SK-N-SH (cell line): ENCODE measurements around the gene GBX2. TPM values are rescaled to one million over a fixed set of nuclear protein-coding genes. Genes with fewer than 3 reads are reported as not detected.

Source experiments
- CTCF ChIA-PET: fragments of 300-600, 350-600 bp; formaldehyde crosslinking; extraction: SDS; loops from one replicate; lab custom pipeline; 2021; lab: Yijun Ruan, JAX
- POLR2A ChIA-PET: fragments of 350-600 bp; sonication (Branson Sonifier 250); formaldehyde crosslinking; extraction: SDS; loops from one replicate; lab custom pipeline; 2020; ENCODE audit warnings: antibody characterized with exemption, inconsistent platforms; lab: Yijun Ruan, JAX
- DNase-seq: peaks from one replicate; pipeline ENCODE4 v3.0.0; 2012
- H2AFZ ChIP-seq: fragments of 200-600 bp; sonication (generic); 2 replicates; pipeline ENCODE4 v1.8.1; 2016; ENCODE audit warnings: antibody characterized with exemption, mild to moderate bottlenecking, low read depth
- H3F3A ChIP-seq: fragments of 200-600 bp; sonication (generic); replicated peaks from 2 replicates; pipeline ENCODE3; 2016; ENCODE audit warnings: antibody characterized with exemption, mild to moderate bottlenecking; ENCODE audit not compliant: insufficient read depth
- H3K27ac ChIP-seq, 2 experiments: fragments of 200-500 bp in 1 of 2; fragments of 200-600 bp in 1 of 2; sonication (Bioruptor generic) in 1 of 2; sonication (generic), shearing (Covaris generic) in 1 of 2; 2 replicates each; pipeline versions ENCODE4 v1.5.1 to v1.6.1; 2014 to 2016; ENCODE audit warnings: low read depth in 2 of 2, inconsistent platforms in 1 of 2, low read length in 1 of 2, mild to moderate bottlenecking in 1 of 2, mixed read lengths in 1 of 2
- H3K27me3 ChIP-seq: fragments of 200-600 bp; sonication (generic), shearing (Covaris generic); 2 replicates; pipeline ENCODE4 v1.6.1; 2016; ENCODE audit warnings: mixed run types; ENCODE audit not compliant: insufficient read depth
- H3K36me3 ChIP-seq, 2 experiments: fragments of 200-500 bp in 1 of 2; fragments of 200-600 bp in 1 of 2; sonication (Bioruptor generic) in 1 of 2; sonication (generic) in 1 of 2; replicated peaks in 1 of 2; 2 replicates each; pipeline versions ENCODE3 to v1.5.1; 2014 to 2016; ENCODE audit warnings: low read length in 1 of 2, mild to moderate bottlenecking in 1 of 2; ENCODE audit not compliant: insufficient read depth in 2 of 2, control insufficient read depth in 1 of 2
- H3K4me1 ChIP-seq, 2 experiments: fragments of 200-500 bp in 1 of 2; fragments of 200-600 bp in 1 of 2; sonication (Bioruptor generic) in 1 of 2; sonication (generic), shearing (Covaris generic) in 1 of 2; 2 replicates each; pipeline versions ENCODE4 v1.5.1 to v1.6.1; 2014 to 2016; ENCODE audit warnings: low read depth in 1 of 2, low read length in 1 of 2, mixed run types in 1 of 2; ENCODE audit not compliant: insufficient read depth in 2 of 2, control insufficient read depth in 1 of 2
- H3K4me2 ChIP-seq: fragments of 200-600 bp; sonication (generic), shearing (Covaris generic); 2 replicates; pipeline ENCODE4 v1.6.1; 2017; ENCODE audit warnings: mixed run types
- H3K4me3 ChIP-seq, 2 experiments: fragments of 200-500 bp in 1 of 2; fragments of 200-600 bp in 1 of 2; sonication (Bioruptor generic) in 1 of 2; sonication (generic), shearing (Covaris generic) in 1 of 2; 2 replicates each; pipeline versions ENCODE4 v1.5.1 to v1.8.1; 2014 to 2016; ENCODE audit warnings: low read depth in 2 of 2, inconsistent platforms in 1 of 2, low read length in 1 of 2, mild to moderate bottlenecking in 1 of 2, mixed read lengths in 1 of 2, moderate library complexity in 1 of 2
- H3K79me2 ChIP-seq: fragments of 200-600 bp; sonication (generic); 2 replicates; pipeline ENCODE4 v1.8.1; 2017; ENCODE audit warnings: mild to moderate bottlenecking; ENCODE audit not compliant: insufficient read depth
- H3K9ac ChIP-seq: fragments of 200-600 bp; sonication (generic); 2 replicates; pipeline ENCODE4 v1.6.1; 2017; ENCODE audit warnings: mixed run types
- H3K9me2 ChIP-seq: fragments of 200-600 bp; sonication (generic); 2 replicates; pipeline ENCODE4 v1.6.1; 2017; ENCODE audit warnings: mixed run types
- H3K9me3 ChIP-seq: fragments of 200-600 bp; sonication (generic); 2 replicates; pipeline ENCODE4 v1.6.1; 2017; ENCODE audit warnings: mixed run types, mild to moderate bottlenecking, moderate library complexity
- H4K20me1 ChIP-seq: fragments of 200-600 bp; sonication (generic); 2 replicates; pipeline ENCODE4 v1.6.1; 2017; ENCODE audit warnings: mild to moderate bottlenecking, mixed run types; ENCODE audit not compliant: insufficient read depth
- CHD2 ChIP-seq: fragments of 150-350 bp; IDR thresholded peaks from 2 replicates; pipeline ENCODE4 v1.6.1; 2018; ENCODE audit warnings: low read length; ENCODE audit not compliant: partially characterized antibody
- CTCF ChIP-seq: fragments of 200-600 bp; sonication (generic); IDR thresholded peaks from 2 replicates; pipeline ENCODE4 v1.6.1; 2017; ENCODE audit warnings: antibody characterized with exemption, mild to moderate bottlenecking, moderate library complexity
- ELF1 ChIP-seq: IDR thresholded peaks from 2 replicates; pipeline ENCODE4 v1.4.0; 2012
- EP300 ChIP-seq, 2 experiments: IDR thresholded peaks; 2 replicates each; pipeline versions ENCODE4 v1.4.0 to v1.6.1; 2012; ENCODE audit warnings: borderline replicate concordance in 1 of 2, low read depth in 1 of 2, low read length in 1 of 2
- EZH2phosphoT487 ChIP-seq: fragments of 200-600 bp; sonication (generic); IDR thresholded peaks from 2 replicates; pipeline ENCODE4 v1.6.1; 2017; ENCODE audit warnings: low read depth, mixed run types, mild to moderate bottlenecking, antibody characterized with exemption, moderate library complexity, borderline replicate concordance
- FOSL2 ChIP-seq: IDR thresholded peaks from 2 replicates; pipeline ENCODE4 v1.4.0; 2012; ENCODE audit warnings: low read depth, mild to moderate bottlenecking, moderate library complexity, borderline replicate concordance
- FOXJ3 ChIP-seq: sonication (generic); formaldehyde crosslinking; IDR thresholded peaks from 2 replicates; pipeline ENCODE4 v1.5.1; 2020; ENCODE audit warnings: mild to moderate bottlenecking, missing genetic modification reagents
- FOXM1 ChIP-seq: IDR thresholded peaks from 2 replicates; pipeline ENCODE4 v1.4.0; 2012; ENCODE audit warnings: low read depth, mild to moderate bottlenecking
- GATA2 ChIP-seq: sonication (generic); formaldehyde crosslinking; IDR thresholded peaks from 2 replicates; pipeline ENCODE4 v1.5.0; 2020; ENCODE audit warnings: mild to moderate bottlenecking, missing genetic modification reagents
- JUND ChIP-seq: IDR thresholded peaks from 2 replicates; pipeline ENCODE4 v1.4.0; 2012
- MEF2A ChIP-seq: IDR thresholded peaks from 2 replicates; pipeline ENCODE4 v1.4.0; 2012; ENCODE audit warnings: low read depth, borderline replicate concordance
- MXI1 ChIP-seq: IDR thresholded peaks from 2 replicates; pipeline ENCODE4 v1.6.1; 2012; ENCODE audit warnings: mild to moderate bottlenecking, low read depth, low read length, improper control_type of control experiment
- NFIC ChIP-seq: IDR thresholded peaks from 2 replicates; pipeline ENCODE4 v1.4.0; 2012; ENCODE audit warnings: borderline replicate concordance
- NRF1 ChIP-seq: IDR thresholded peaks from 2 replicates; pipeline ENCODE4 v1.6.1; 2012; ENCODE audit warnings: low read depth, mild to moderate bottlenecking, low read length
- RAD21 ChIP-seq: IDR thresholded peaks from 2 replicates; pipeline ENCODE4 v1.6.1; 2012; ENCODE audit warnings: mild to moderate bottlenecking, low read length
- RFX5 ChIP-seq: IDR thresholded peaks from 2 replicates; pipeline ENCODE4 v1.6.1; 2012; ENCODE audit warnings: mild to moderate bottlenecking, improper control_type of control experiment, low read length
- RXRA ChIP-seq: IDR thresholded peaks from 2 replicates; pipeline ENCODE4 v1.4.0; 2012; ENCODE audit warnings: low read depth, mild to moderate bottlenecking, borderline replicate concordance
- SMC3 ChIP-seq: IDR thresholded peaks from 2 replicates; pipeline ENCODE4 v1.6.1; 2012; ENCODE audit warnings: low read depth, low read length, improper control_type of control experiment
- TCF12 ChIP-seq: IDR thresholded peaks from 2 replicates; pipeline ENCODE4 v1.4.0; 2012
- TEAD4 ChIP-seq: IDR thresholded peaks from 2 replicates; pipeline ENCODE4 v1.4.0; 2012; ENCODE audit warnings: mild to moderate bottlenecking, borderline replicate concordance; ENCODE audit not compliant: insufficient read depth
- YY1 ChIP-seq: IDR thresholded peaks from 2 replicates; pipeline ENCODE4 v1.4.0; 2012; ENCODE audit warnings: low read depth, mild to moderate bottlenecking
- WGBS: methylation state at CpG from one replicate; pipeline ENCODE4 v1.1.6; 2017; ENCODE audit warnings: low lambda C conversion rate; 5-methylcytosine and 5-hydroxymethylcytosine counted together
- polyA plus RNA-seq, 3 experiments: library from polyadenylated mRNA; depleted of rRNA; stranded (reverse); fragments of >200 nt; gene quantifications; 2 replicates each; pipeline ENCODE4 v1.2.3, GENCODE V29; 2012
- TF ChIP-seq, protein P1 (sequence below): IDR thresholded peaks from 2 replicates; pipeline ENCODE4 v1.4.0; 2012; ENCODE audit warnings: low read depth, borderline replicate concordance

GBX2 gene
- polyA plus RNA-seq, 1 of the 3 experiments (the other 2 are of a cell fraction) = 0.16 TPM

DNA sequence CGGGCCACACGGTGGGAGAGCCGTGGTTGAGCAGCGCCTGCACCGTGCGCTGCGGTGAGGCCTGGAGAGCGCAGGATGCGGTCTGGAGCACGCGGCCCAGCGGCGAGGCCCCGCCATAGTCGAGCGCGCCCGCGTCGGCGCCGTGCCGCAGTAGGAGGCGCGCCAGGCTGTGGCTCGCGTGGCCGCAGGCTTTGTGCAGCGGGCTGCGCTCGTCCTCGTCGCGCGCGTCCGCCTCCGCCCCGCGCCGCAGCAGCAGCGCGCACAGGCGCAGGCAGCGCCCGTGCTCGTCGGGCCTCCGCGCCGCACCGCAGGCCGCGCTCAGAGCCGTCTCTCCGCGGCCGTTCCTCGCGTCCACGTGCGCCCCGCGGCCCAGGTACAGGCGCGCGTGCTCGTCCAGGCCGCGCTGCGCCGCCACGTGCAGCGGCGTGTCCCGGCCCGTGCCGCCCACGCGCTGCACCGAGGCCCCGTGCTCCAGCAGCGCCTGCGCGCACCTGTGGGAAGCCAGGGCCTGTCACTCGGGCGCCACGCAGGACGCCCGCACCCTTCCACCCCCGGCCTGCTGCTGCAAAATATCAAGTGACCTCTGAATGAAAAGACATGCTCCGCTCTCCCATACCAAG is 46.3 kb upstream of the GBX2 start:
- H3K27me3 ChIP-seq = no peaks in the 10 kb centered on the region; the same call in 1 of the 2 replicates
- TF ChIP-seq CTCF (no peak), NFIC (no peak), CHD2 (no peak), FOXJ3 (CRISPR knock-in tag) (no peak), FOSL2 (no peak), MXI1 (no peak), RAD21 (no peak), EZH2phosphoT487 (no peak), RFX5 (no peak), TEAD4 (no peak), JUND (no peak), EP300 (IDR thresholded peaks at IDR 0.05; ENCODE audit: borderline replicate concordance in 1 of 2, low read depth in 1 of 2, low read length in 1 of 2) (no peak), FOXM1 (no peak), ELF1 (no peak)
- TF ChIP-seq, all 33 proteins: peak for 0
- no peak overlapping the region for H3K4me3 ChIP-seq
- H3K9ac ChIP-seq = no peak overlapping the region
- no peak overlapping the region for H3K4me2 ChIP-seq
- no peaks in the 10 kb centered on the region for H3K36me3 ChIP-seq
- WGBS = 94% methylated on average over 56 of the region's 92 CpGs
- H3F3A ChIP-seq = no peaks in the 10 kb centered on the region
- ChIA-PET POLR2A (no interaction called here), CTCF (no interaction called here)
- H3K9me3 ChIP-seq = no peaks in the 10 kb centered on the region
- no peaks in the 10 kb centered on the region for H3K4me1 ChIP-seq
- no peaks in the 10 kb centered on the region for H3K79me2 ChIP-seq
- H4K20me1 ChIP-seq = no peaks in the 10 kb centered on the region
- no peak overlapping the region for H2AFZ ChIP-seq
- no peaks in the 10 kb centered on the region for H3K9me2 ChIP-seq
- no peak overlapping the region for H3K27ac ChIP-seq
- no peak for DNase-seq

DNA sequence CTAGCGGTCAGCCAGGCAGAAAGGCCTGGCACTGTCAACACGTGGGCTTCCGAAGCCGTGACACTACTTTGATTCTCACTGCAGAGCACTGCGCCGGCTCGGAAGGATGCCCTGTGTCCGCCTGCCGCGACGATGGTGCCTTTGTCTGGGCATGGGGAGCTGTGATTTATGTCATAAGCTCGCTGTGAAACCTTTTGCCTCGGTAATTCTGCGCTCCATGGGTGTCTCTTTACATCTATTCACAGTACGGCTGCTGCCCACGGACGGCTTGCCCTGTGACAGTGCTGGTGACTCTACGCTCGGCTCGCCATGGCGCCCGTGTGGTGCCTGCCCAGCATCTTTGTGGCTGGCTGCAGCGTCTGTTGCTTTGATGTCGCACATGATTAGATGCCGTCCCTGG is 43.1 kb upstream of the GBX2 start:
- no peak for DNase-seq
- Histone ChIP-seq H4K20me1 (no peaks in the 10 kb centered on the region), H3K9ac (no peak overlapping the region), H3K27ac (no peak overlapping the region), H3K79me2 (no peaks in the 10 kb centered on the region), H2AFZ (no peak overlapping the region), H3F3A (no peaks in the 10 kb centered on the region), H3K9me2 (no peaks in the 10 kb centered on the region), H3K9me3 (no peaks in the 10 kb centered on the region), H3K36me3 (no peaks in the 10 kb centered on the region), H3K4me3 (no peak overlapping the region), H3K4me1 (no peaks in the 10 kb centered on the region), H3K27me3 (no peaks in the 10 kb centered on the region; the same call in 1 of the 2 replicates), H3K4me2 (no peak overlapping the region)
- CTCF ChIA-PET = interaction anchor here (0.5 kb wide), 1 partner anchor 1241 kb away, joined by 3 read pairs; no protein-coding TSS in a partner anchor
- 73% methylated on average over 11 of the region's 25 CpGs for WGBS
- TF ChIP-seq NRF1 (no peak), EZH2phosphoT487 (no peak), YY1 (no peak), ELF1 (no peak), RXRA (no peak), RAD21 (no peak), TCF12 (no peak), GATA2 (CRISPR knock-in tag) (no peak), SMC3 (no peak), NFIC (no peak), CTCF (no peak), MEF2A (no peak), MXI1 (no peak)
- TF ChIP-seq, protein P1, sequence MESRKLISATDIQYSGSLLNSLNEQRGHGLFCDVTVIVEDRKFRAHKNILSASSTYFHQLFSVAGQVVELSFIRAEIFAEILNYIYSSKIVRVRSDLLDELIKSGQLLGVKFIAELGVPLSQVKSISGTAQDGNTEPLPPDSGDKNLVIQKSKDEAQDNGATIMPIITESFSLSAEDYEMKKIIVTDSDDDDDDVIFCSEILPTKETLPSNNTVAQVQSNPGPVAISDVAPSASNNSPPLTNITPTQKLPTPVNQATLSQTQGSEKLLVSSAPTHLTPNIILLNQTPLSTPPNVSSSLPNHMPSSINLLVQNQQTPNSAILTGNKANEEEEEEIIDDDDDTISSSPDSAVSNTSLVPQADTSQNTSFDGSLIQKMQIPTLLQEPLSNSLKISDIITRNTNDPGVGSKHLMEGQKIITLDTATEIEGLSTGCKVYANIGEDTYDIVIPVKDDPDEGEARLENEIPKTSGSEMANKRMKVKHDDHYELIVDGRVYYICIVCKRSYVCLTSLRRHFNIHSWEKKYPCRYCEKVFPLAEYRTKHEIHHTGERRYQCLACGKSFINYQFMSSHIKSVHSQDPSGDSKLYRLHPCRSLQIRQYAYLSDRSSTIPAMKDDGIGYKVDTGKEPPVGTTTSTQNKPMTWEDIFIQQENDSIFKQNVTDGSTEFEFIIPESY = no peak
- TF ChIP-seq, all 33 proteins: peak for 0
- POLR2A ChIA-PET = no interaction called here
